Activated CD4-positive, alpha-beta T cell treated with anti-CD3 and anti-CD28 coated beads, Interleukin-2, amount 10 ng/mL, durations not matched to agents 7 days and 5 days (primary cell): Measurements from ENCODE around the gene SHOX. TPM values are rescaled to one million over a fixed set of nuclear protein-coding genes. Genes with fewer than 3 reads are reported as not detected.
"Not testable (repeated sequence)": the region's sequence is repeated elsewhere in the genome, so short reads cannot be mapped to it uniquely, and the experiment has no call there.

Experiments
- CTCF ChIA-PET: fragments of 350-600 bp; sonication (Branson Sonifier 250); formaldehyde crosslinking; loops from one replicate; lab custom pipeline; 2021; ENCODE audit warnings: antibody characterized with exemption; lab: Charles Lee
- POLR2A ChIA-PET: fragments of 350-600 bp; sonication (Branson Sonifier 250); formaldehyde crosslinking; loops from one replicate; lab custom pipeline; 2021; ENCODE audit warnings: antibody characterized with exemption; lab: Charles Lee
- DNase-seq: peaks from one replicate; pipeline ENCODE4 v3.0.0-alpha.2; 2020
- H3K27ac Mint-ChIP-seq: one replicate; pipeline ENCODE4 v1.8.0; 2021; ENCODE audit warnings: mild to moderate bottlenecking, moderate library complexity, mixed read lengths
- H3K27me3 Mint-ChIP-seq: one replicate; pipeline ENCODE4 v1.8.0; 2021; ENCODE audit warnings: mixed read lengths
- H3K36me3 Mint-ChIP-seq: one replicate; pipeline ENCODE4 v1.8.0; 2021; ENCODE audit warnings: low read depth, mixed read lengths
- H3K4me1 Mint-ChIP-seq: one replicate; pipeline ENCODE4 v1.8.0; 2021; ENCODE audit warnings: mixed read lengths
- H3K4me3 Mint-ChIP-seq: one replicate; pipeline ENCODE4 v1.8.0; 2021; ENCODE audit warnings: mild to moderate bottlenecking, moderate library complexity, mixed read lengths
- H3K9me3 Mint-ChIP-seq: one replicate; pipeline ENCODE4 v1.8.0; 2021; ENCODE audit warnings: mixed read lengths
- total RNA-seq, 2 experiments: library from RNA; stranded (reverse); gene quantifications; one replicate each; pipeline ENCODE4 v1.2.3, GENCODE V29; 2021

The SHOX gene
- total RNA-seq, result not detected

GRCh38 chrX:630612-631496 is at the start of gene SHOX:
Gene SHOX (plus strand): TSS chrX:630791. CDS start chrX:630898, 107 bp downstream.
- Mint-ChIP-seq H3K36me3 (no peaks in the 10 kb centered on the region), H3K9me3 (no peaks in the 10 kb centered on the region), H3K27me3 (peaks cover 72% of the 10 kb centered on the region), H3K4me1 (no peaks in the 10 kb centered on the region), H3K27ac (peak within 1 kb of the TSS; percentile 50), H3K4me3 (peak within 1 kb of the TSS; percentile 38)
- no peak for DNase-seq
- ChIA-PET POLR2A (no interaction called here), CTCF (no interaction called here)

GRCh38 chrX:581066-581465 is 49.5 kb upstream of the SHOX start:
- POLR2A ChIA-PET, result no interaction called here
- Mint-ChIP-seq H3K4me1 (no peaks in the 10 kb centered on the region), H3K4me3 (no peak overlapping the region), H3K27ac (no peak overlapping the region), H3K36me3 (no peaks in the 10 kb centered on the region), H3K27me3 (no peaks in the 10 kb centered on the region), H3K9me3 (peaks cover 2% of the 10 kb centered on the region)
- no peak for DNase-seq
- CTCF ChIA-PET, result no interaction called here

- H3K9me3 Mint-ChIP-seq, result peaks cover 2% of the 10 kb centered on the region
- no peaks in the 10 kb centered on the region for H3K4me1 Mint-ChIP-seq
- H3K27me3 Mint-ChIP-seq, result no peaks in the 10 kb centered on the region
- ChIA-PET POLR2A (no interaction called here), CTCF (no interaction called here)
- H3K36me3 Mint-ChIP-seq, result no peaks in the 10 kb centered on the region
- H3K27ac Mint-ChIP-seq, result no peak overlapping the region
- DNase-seq, result no peak
- H3K4me3 Mint-ChIP-seq, result no peak overlapping the region
Observed at GRCh38 chrX:581720-582298, 48.8 kb upstream of the SHOX start.

- no peaks in the 10 kb centered on the region for H3K4me1 Mint-ChIP-seq
- CTCF ChIA-PET, result no interaction called here
- POLR2A ChIA-PET, result no interaction called here
- no peak overlapping the region for H3K4me3 Mint-ChIP-seq
- peaks cover 2% of the 10 kb centered on the region for H3K9me3 Mint-ChIP-seq
- no peak overlapping the region for H3K27ac Mint-ChIP-seq
- no peak for DNase-seq
- H3K36me3 Mint-ChIP-seq, result no peaks in the 10 kb centered on the region
- no peaks in the 10 kb centered on the region for H3K27me3 Mint-ChIP-seq
Observed at GRCh38 chrX:584572-584971, 46.0 kb upstream of the SHOX start.

- no peak overlapping the region for H3K27ac Mint-ChIP-seq
Observed at GRCh38 chrX:585115-585808, 45.3 kb upstream of the SHOX start.

GRCh38 chrX:586351-586750 is 44.2 kb upstream of the SHOX start:
- Mint-ChIP-seq H3K27me3 (no peaks in the 10 kb centered on the region), H3K4me3 (no peak overlapping the region), H3K9me3 (peaks cover 2% of the 10 kb centered on the region), H3K27ac (no peak overlapping the region), H3K36me3 (no peaks in the 10 kb centered on the region), H3K4me1 (no peaks in the 10 kb centered on the region)
- POLR2A ChIA-PET, result no interaction called here
- no peak for DNase-seq
- CTCF ChIA-PET, result no interaction called here

More at GRCh38 chrX:585115-585808, 45.3 kb upstream of the SHOX start:
- H3K9me3 Mint-ChIP-seq, result peaks cover 2% of the 10 kb centered on the region
- POLR2A ChIA-PET, result no interaction called here
- H3K27me3 Mint-ChIP-seq, result no peaks in the 10 kb centered on the region
- no peak for DNase-seq
- H3K4me1 Mint-ChIP-seq, result no peaks in the 10 kb centered on the region
- H3K36me3 Mint-ChIP-seq, result no peaks in the 10 kb centered on the region
- CTCF ChIA-PET, result no interaction called here
- no peak overlapping the region for H3K4me3 Mint-ChIP-seq

GRCh38 chrX:589261-589660 is 41.3 kb upstream of the SHOX start:
- H3K4me1 Mint-ChIP-seq, CTCF ChIA-PET: not testable (repeated sequence)

GRCh38 chrX:590693-591404 is 39.7 kb upstream of the SHOX start:
- Mint-ChIP-seq H3K4me1 (no peaks in the 10 kb centered on the region), H3K27ac (no peak overlapping the region), H3K4me3 (no peak overlapping the region), H3K27me3 (no peaks in the 10 kb centered on the region), H3K36me3 (no peaks in the 10 kb centered on the region), H3K9me3 (peaks cover 6% of the 10 kb centered on the region)
- POLR2A ChIA-PET, result no interaction called here
- DNase-seq, result no peak
- CTCF ChIA-PET, result no interaction called here

More at GRCh38 chrX:589261-589660, 41.3 kb upstream of the SHOX start:
- H3K4me3 Mint-ChIP-seq, H3K27me3 Mint-ChIP-seq, H3K36me3 Mint-ChIP-seq, H3K9me3 Mint-ChIP-seq, DNase-seq, H3K27ac Mint-ChIP-seq, POLR2A ChIA-PET: not testable (repeated sequence)

GRCh38 chrX:599837-600715 is 30.5 kb upstream of the SHOX start:
- ChIA-PET POLR2A (no interaction called here), CTCF (no interaction called here)
- no peaks in the 10 kb centered on the region for H3K4me1 Mint-ChIP-seq
- H3K36me3 Mint-ChIP-seq, result no peaks in the 10 kb centered on the region
- H3K4me3 Mint-ChIP-seq, result no peak overlapping the region
- no peaks in the 10 kb centered on the region for H3K27me3 Mint-ChIP-seq
- no peak for DNase-seq
- H3K27ac Mint-ChIP-seq, result no peak overlapping the region
- H3K9me3 Mint-ChIP-seq, result peaks cover 31% of the 10 kb centered on the region

- H3K27me3 Mint-ChIP-seq, H3K4me3 Mint-ChIP-seq, CTCF ChIA-PET, DNase-seq, POLR2A ChIA-PET, H3K27ac Mint-ChIP-seq, H3K36me3 Mint-ChIP-seq, H3K4me1 Mint-ChIP-seq: not testable (repeated sequence)
- peaks cover 19% of the 10 kb centered on the region for H3K9me3 Mint-ChIP-seq
Observed at GRCh38 chrX:603029-603428, 27.6 kb upstream of the SHOX start.

GRCh38 chrX:604616-605015 is 26.0 kb upstream of the SHOX start:
- POLR2A ChIA-PET, H3K4me3 Mint-ChIP-seq, CTCF ChIA-PET, H3K4me1 Mint-ChIP-seq, H3K27me3 Mint-ChIP-seq, H3K27ac Mint-ChIP-seq, DNase-seq, H3K36me3 Mint-ChIP-seq: not testable (repeated sequence)
- H3K9me3 Mint-ChIP-seq, result peaks cover 16% of the 10 kb centered on the region

GRCh38 chrX:608088-608487 is 22.5 kb upstream of the SHOX start:
- H3K36me3 Mint-ChIP-seq, H3K4me1 Mint-ChIP-seq, POLR2A ChIA-PET, H3K4me3 Mint-ChIP-seq, DNase-seq, CTCF ChIA-PET, H3K27me3 Mint-ChIP-seq, H3K27ac Mint-ChIP-seq: not testable (repeated sequence)
- peaks cover 21% of the 10 kb centered on the region for H3K9me3 Mint-ChIP-seq
